T47D (cell line): Measurements from ENCODE around the gene RAE1.
"Not testable (repeated sequence)": the region's sequence is repeated elsewhere in the genome, so short reads cannot be mapped to it uniquely, and the experiment has no call there.

Experiments used
- DNase-seq, 2 experiments: peaks; one replicate each; pipeline versions ENCODE4 v3.0.0 to v3.0.0-alpha.2; 2011 to 2012; ENCODE audit warnings: low read depth in 1 of 2, low spot score in 1 of 2
- JUND ChIP-seq: IDR thresholded peaks from 2 replicates; pipeline ENCODE4 v1.6.1; 2012; ENCODE audit warnings: low read depth
- in situ Hi-C: cut with HindIII; loops from 2 replicates; pipeline ENCODE4 v1.10.0; 2016; ENCODE audit warnings: low sequenced_read_pairs, low pct_unique_long_range_greater_than_20kb

The RAE1 gene

GRCh38 chr20:57416296-57417022 lies 65.4 kb downstream of the RAE1 start:
- no peak for DNase-seq
- no peak for TF ChIP-seq JUND
- in situ Hi-C loops = no loop called here

DNA sequence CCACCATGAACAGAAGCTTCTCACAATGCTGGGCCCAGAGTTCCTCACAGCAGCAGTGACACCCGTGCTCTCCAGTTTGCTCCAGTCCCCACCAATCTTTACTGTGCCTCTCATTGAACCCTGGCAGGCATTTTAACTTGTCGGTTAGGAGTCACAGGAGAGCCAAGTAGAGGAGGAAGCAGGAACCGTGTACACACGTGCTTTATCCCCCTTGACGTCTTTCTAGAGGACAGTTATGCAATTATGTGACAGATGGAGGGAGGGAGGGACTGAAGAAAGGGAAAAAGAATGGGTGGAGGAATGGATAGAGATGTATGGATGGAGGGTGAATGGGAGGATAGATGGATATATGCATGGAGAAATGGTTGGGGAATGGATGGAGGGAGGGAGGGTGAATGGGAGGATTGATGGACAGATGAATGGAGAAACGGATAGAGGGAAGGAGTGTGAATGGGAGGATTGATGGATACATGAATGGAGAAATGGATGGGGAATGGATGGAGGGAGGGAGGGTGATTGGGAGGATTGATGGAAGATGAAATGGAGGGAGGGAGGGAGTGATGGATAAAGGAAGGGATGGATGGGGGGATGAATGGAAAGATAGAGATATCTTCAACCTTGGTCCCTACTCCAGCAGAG lies 66.1 kb downstream of the RAE1 start:
- in situ Hi-C loops = no loop called here
- TF ChIP-seq JUND = no peak
- DNase-seq = no peak

GRCh38 chr20:57417830-57418780 lies 67.0 kb downstream of the RAE1 start:
- no peak for TF ChIP-seq JUND
- no peak for DNase-seq
- in situ Hi-C loops = no loop called here

DNA sequence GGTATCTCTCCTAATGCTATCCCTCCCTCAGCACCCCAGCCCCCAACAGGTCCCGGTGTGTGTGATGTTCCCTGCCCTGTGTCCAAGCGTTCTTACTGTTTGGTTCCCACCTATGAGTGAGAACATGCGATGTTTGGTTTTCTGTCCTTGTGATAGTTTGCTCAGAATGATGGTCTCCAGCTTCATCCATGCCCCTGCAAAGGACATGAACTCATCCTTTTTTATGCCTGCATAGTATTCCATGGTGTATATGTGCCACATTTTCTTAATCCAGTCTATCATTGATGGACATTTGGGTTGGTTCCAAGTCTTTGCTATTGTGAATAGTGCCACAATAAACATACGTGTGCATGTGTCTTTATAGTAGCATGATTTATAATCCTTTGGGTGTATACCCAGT lies 68.4 kb downstream of the RAE1 start:
- DNase-seq, in situ Hi-C loops: not testable (repeated sequence)

GRCh38 chr20:57420571-57421252 lies 69.7 kb downstream of the RAE1 start:
- no peak for DNase-seq
- no peak for TF ChIP-seq JUND
- in situ Hi-C loops = no loop called here

- no peak for TF ChIP-seq JUND
- in situ Hi-C loops = no loop called here
- no peak for DNase-seq
Measured at GRCh38 chr20:57421253-57422220, 70.5 kb downstream of the RAE1 start.

DNA sequence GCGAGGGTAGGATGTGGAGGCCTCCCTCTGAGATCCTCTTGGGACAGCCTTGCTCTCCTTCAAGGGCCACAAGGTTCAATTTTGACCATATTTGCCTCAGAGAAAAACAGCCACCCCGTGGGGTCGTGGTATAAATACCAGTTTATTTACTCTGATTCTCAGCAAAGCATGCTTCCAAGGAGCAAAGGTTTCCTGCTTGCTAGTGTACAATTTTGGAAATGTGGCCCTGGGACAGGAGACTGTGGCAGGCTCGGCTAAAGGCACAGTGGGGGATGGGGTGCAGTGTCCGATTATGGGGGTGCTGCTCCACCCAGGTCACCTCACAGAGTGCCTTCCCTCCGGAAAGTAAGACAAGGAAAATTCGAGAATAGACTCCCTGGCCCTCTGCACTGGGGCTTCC lies 71.2 kb downstream of the RAE1 start:
- in situ Hi-C loops = no loop called here
- no peak for DNase-seq
- TF ChIP-seq JUND = no peak

- no peak for TF ChIP-seq JUND
- in situ Hi-C loops = no loop called here
- no peak for DNase-seq
Measured at GRCh38 chr20:57425150-57426013, 74.3 kb downstream of the RAE1 start.

- TF ChIP-seq JUND = no peak
- in situ Hi-C loops = no loop called here
- DNase-seq = no peak
Measured at GRCh38 chr20:57426271-57426689, 75.2 kb downstream of the RAE1 start.

GRCh38 chr20:57426831-57427230 lies 75.8 kb downstream of the RAE1 start:
- no peak for TF ChIP-seq JUND
- DNase-seq = no peak
- in situ Hi-C loops = no loop called here
